ENCODE measurements around the gene ANGPTL7.

Gene ANGPTL7

GRCh38 chr1:11153184-11153583, 36.0 kb upstream of the ANGPTL7 start:
- DNase-seq (ENCODE audit: low read depth): no peak
- TF ChIP-seq, protein P1, sequence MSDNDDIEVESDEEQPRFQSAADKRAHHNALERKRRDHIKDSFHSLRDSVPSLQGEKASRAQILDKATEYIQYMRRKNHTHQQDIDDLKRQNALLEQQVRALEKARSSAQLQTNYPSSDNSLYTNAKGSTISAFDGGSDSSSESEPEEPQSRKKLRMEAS (IDR thresholded peaks at IDR 0.05; ENCODE audit: low read depth, low read length): no peak
- TF ChIP-seq, protein P2, sequence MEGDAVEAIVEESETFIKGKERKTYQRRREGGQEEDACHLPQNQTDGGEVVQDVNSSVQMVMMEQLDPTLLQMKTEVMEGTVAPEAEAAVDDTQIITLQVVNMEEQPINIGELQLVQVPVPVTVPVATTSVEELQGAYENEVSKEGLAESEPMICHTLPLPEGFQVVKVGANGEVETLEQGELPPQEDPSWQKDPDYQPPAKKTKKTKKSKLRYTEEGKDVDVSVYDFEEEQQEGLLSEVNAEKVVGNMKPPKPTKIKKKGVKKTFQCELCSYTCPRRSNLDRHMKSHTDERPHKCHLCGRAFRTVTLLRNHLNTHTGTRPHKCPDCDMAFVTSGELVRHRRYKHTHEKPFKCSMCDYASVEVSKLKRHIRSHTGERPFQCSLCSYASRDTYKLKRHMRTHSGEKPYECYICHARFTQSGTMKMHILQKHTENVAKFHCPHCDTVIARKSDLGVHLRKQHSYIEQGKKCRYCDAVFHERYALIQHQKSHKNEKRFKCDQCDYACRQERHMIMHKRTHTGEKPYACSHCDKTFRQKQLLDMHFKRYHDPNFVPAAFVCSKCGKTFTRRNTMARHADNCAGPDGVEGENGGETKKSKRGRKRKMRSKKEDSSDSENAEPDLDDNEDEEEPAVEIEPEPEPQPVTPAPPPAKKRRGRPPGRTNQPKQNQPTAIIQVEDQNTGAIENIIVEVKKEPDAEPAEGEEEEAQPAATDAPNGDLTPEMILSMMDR (IDR thresholded peaks at IDR 0.05; ENCODE audit: low read depth, low read length): no peak
- no peak for TF ChIP-seq MYC (IDR thresholded peaks at IDR 0.05; ENCODE audit: low read depth, low read length)
- TF ChIP-seq POLR2A (IDR thresholded peaks at IDR 0.05; ENCODE audit: extremely low read depth, insufficient read length): no peak
- H3K4me3 ChIP-seq (ENCODE audit: low read depth, low read length): no peak overlapping the region

GRCh38 chr1:11156441-11156840, 32.7 kb upstream of the ANGPTL7 start:
- no peak for DNase-seq (ENCODE audit: low read depth)
- H3K4me3 ChIP-seq (ENCODE audit: low read depth, low read length): no peak overlapping the region
- no peak for TF ChIP-seq POLR2A (IDR thresholded peaks at IDR 0.05; ENCODE audit: extremely low read depth, insufficient read length)
- TF ChIP-seq, protein P2 (IDR thresholded peaks at IDR 0.05; ENCODE audit: low read depth, low read length): no peak

GRCh38 chr1:11156963-11157362, 32.2 kb upstream of the ANGPTL7 start:
- H3K4me3 ChIP-seq (ENCODE audit: low read depth, low read length): no peak overlapping the region
- TF ChIP-seq, protein P2 (IDR thresholded peaks at IDR 0.05; ENCODE audit: low read depth, low read length): no peak
- TF ChIP-seq, protein P1 (IDR thresholded peaks at IDR 0.05; ENCODE audit: low read depth, low read length): no peak
- TF ChIP-seq MYC (IDR thresholded peaks at IDR 0.05; ENCODE audit: low read depth, low read length): no peak
- TF ChIP-seq POLR2A (IDR thresholded peaks at IDR 0.05; ENCODE audit: extremely low read depth, insufficient read length): no peak
- no peak for DNase-seq (ENCODE audit: low read depth)

- H3K4me3 ChIP-seq (ENCODE audit: low read depth, low read length): no peak overlapping the region
- no peak for DNase-seq (ENCODE audit: low read depth)
- TF ChIP-seq, protein P2 (IDR thresholded peaks at IDR 0.05; ENCODE audit: low read depth, low read length): no peak
- TF ChIP-seq, protein P1 (IDR thresholded peaks at IDR 0.05; ENCODE audit: low read depth, low read length): no peak
- TF ChIP-seq MYC (IDR thresholded peaks at IDR 0.05; ENCODE audit: low read depth, low read length) (no peak), POLR2A (IDR thresholded peaks at IDR 0.05; ENCODE audit: extremely low read depth, insufficient read length) (no peak)
Measured at GRCh38 chr1:11157394-11157793, 31.8 kb upstream of the ANGPTL7 start.

GRCh38 chr1:11157867-11158266, 31.3 kb upstream of the ANGPTL7 start:
- TF ChIP-seq, protein P2 (IDR thresholded peaks at IDR 0.05; ENCODE audit: low read depth, low read length): no peak
- TF ChIP-seq, protein P1 (IDR thresholded peaks at IDR 0.05; ENCODE audit: low read depth, low read length): no peak
- TF ChIP-seq MYC (IDR thresholded peaks at IDR 0.05; ENCODE audit: low read depth, low read length): no peak
- TF ChIP-seq POLR2A (IDR thresholded peaks at IDR 0.05; ENCODE audit: extremely low read depth, insufficient read length): no peak
- H3K4me3 ChIP-seq (ENCODE audit: low read depth, low read length): no peak overlapping the region
- DNase-seq (ENCODE audit: low read depth): no peak

DNA sequence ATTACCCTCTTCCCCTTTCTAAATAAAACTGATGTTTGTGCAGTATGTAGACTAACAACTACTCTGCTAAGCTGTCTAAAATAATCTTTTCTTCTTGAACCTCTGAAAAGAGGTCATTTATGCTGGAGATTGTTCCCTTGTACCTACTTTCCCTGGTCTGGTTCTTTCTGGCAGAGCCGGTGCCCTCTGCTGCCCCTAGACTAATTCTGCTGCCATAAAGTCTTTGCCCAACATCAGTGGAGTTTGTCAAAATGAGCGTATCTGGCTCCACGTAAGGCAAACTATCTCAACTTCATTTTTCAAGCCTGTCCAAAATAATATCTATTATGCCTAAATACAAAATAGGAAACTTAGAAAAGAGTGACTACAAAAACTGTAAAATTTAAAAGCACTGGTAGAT, 30.9 kb upstream of the ANGPTL7 start:
- no peak overlapping the region for H3K4me3 ChIP-seq (ENCODE audit: low read depth, low read length)
- no peak for TF ChIP-seq MYC (IDR thresholded peaks at IDR 0.05; ENCODE audit: low read depth, low read length)
- TF ChIP-seq, protein P2 (IDR thresholded peaks at IDR 0.05; ENCODE audit: low read depth, low read length): no peak
- TF ChIP-seq POLR2A (IDR thresholded peaks at IDR 0.05; ENCODE audit: extremely low read depth, insufficient read length): no peak
- TF ChIP-seq, protein P1 (IDR thresholded peaks at IDR 0.05; ENCODE audit: low read depth, low read length): no peak

More for the DNA sequence above, 30.9 kb upstream of the ANGPTL7 start:
- no peak for DNase-seq (ENCODE audit: low read depth)

Measured in NB4 (cell line).